Esophagus muscularis mucosa (tissue), 3 donors: ENCODE results near the gene SMG6.

ENCODE experiments used
- CTCF ChIP-seq, 3 experiments: fragments of 200-600 bp in 2 of 3; fragments of 450-650 bp in 1 of 3; sonication (generic) in 2 of 3; IDR thresholded peaks; one replicate each; pipeline ENCODE4 v1.5.1; 2017 to 2019; ENCODE audit warnings: antibody characterized with exemption in 3 of 3, mild to moderate bottlenecking in 2 of 3, moderate library complexity in 1 of 3
- POLR2A ChIP-seq: fragments of 450-650 bp; IDR thresholded peaks from one replicate; pipeline ENCODE4 v1.6.1; 2017; ENCODE audit warnings: antibody characterized with exemption, moderate library complexity, mild to moderate bottlenecking, low read depth

DNA sequence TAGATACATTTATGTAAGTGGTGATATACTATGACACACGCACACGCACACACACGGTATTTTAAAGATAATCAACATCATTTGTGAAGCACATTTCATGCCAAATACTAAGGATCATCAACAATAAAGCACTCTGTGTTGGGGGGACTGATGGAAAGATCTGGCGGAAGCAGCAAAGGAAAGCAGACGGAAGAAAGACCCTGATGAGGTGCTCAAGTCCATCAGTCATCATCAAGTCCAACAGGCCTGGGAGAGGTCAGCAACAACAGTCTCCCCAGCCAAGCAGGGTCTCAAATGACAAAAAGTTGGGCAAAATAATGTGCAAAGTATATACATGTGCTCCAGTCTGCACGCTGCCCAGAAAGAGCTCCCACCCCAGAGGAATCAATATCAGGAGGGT is 193.1 kb downstream of the SMG6 start:
- no peak for TF ChIP-seq CTCF (IDR thresholded peaks at IDR 0.05)
- no peak for TF ChIP-seq POLR2A
